GM20000 (cell line): ENCODE results near the gene TM9SF3.

Experiments used
- DNase-seq: peaks from one replicate; pipeline ENCODE4 v3.0.0; 2012; ENCODE audit warnings: low spot score
- TF ChIP-seq, protein P1 (sequence below): IDR thresholded peaks from 2 replicates; pipeline ENCODE4 v1.5.1; 2012; ENCODE audit warnings: mild to moderate bottlenecking, control low read depth; ENCODE audit errors: extremely low read depth, missing control alignments

TM9SF3 gene

DNA sequence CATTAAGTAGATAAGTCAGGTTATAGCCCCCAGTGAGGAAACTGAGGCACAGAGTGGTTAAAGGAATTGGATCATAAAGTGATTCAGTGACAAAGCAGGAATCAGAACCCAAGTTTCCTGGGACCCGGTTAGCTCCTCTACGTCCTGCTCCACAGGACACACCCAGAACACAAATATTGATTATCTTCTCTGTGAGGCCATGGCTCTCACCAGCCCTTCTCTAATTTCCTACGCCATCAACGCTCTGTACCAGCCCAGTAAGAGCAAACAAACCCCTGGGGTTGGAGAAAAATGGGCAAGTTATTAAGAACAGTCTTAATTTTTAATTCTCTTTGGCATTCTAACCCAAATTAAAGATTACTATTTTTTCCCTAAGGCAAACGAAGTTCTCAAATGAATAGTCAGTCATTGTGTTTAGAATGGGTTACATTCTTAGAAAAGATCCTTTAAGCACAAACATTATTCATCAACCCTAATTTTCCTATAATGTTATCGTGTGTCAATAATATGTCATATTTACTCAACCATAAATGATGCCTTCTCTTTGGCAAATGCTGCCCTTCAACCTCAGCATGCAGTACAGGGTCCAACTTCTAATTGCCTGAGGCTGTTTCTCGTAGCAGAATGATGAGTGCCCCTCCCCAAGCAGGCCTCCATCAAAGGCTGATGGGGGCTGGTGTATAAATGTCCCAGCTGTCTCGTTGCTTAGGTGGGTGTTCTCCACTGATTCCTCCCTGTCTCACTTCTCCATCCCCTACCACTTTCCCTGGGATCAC, 25.4 kb upstream of the TM9SF3 start:
- TF ChIP-seq, protein P1, sequence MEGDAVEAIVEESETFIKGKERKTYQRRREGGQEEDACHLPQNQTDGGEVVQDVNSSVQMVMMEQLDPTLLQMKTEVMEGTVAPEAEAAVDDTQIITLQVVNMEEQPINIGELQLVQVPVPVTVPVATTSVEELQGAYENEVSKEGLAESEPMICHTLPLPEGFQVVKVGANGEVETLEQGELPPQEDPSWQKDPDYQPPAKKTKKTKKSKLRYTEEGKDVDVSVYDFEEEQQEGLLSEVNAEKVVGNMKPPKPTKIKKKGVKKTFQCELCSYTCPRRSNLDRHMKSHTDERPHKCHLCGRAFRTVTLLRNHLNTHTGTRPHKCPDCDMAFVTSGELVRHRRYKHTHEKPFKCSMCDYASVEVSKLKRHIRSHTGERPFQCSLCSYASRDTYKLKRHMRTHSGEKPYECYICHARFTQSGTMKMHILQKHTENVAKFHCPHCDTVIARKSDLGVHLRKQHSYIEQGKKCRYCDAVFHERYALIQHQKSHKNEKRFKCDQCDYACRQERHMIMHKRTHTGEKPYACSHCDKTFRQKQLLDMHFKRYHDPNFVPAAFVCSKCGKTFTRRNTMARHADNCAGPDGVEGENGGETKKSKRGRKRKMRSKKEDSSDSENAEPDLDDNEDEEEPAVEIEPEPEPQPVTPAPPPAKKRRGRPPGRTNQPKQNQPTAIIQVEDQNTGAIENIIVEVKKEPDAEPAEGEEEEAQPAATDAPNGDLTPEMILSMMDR, result no peak
- no peak for DNase-seq

DNA sequence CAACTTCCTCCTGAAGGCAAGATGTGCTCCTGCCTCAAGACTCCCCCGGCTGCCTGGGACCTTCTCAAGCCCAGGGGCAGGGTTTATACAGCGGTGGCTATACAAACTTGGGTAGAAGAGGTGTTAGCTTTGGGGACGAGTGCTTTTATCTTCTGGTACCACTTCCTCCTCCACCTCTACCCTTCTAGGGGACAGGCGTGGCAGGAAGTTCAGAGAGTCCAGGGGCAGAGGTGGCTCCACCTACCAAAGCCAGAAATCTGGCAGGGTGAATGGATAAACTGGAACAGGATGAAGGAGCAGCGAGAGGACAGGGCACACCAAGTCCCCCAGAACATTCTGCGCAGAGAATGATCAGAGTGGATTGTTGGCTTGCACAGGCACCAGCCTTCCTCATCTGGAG, 24.0 kb upstream of the TM9SF3 start:
- DNase-seq, result no peak

DNA sequence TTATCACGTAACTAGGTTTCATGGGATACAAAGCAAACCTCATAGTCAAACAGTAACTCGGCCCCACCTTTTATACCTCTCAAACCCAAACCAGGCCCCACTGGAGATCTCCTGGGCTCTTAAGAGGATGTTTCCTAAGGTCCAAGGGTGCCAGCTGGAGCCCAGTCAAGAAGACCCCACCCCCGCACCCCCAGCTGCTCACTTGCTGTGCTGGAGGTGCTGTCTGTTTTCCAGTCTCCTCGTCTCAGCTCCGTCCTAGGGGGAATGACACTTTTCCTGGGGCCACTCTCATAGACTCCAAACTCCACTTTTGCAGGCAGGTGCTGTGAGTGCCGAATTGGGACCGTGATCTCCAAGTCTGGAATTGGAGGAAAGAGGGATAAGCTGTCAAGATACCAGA, 22.7 kb upstream of the TM9SF3 start:
- TF ChIP-seq, protein P1, result no peak
- DNase-seq, result no peak

More for the DNA sequence above, 24.0 kb upstream of the TM9SF3 start:
- TF ChIP-seq, protein P1, result no peak

DNA sequence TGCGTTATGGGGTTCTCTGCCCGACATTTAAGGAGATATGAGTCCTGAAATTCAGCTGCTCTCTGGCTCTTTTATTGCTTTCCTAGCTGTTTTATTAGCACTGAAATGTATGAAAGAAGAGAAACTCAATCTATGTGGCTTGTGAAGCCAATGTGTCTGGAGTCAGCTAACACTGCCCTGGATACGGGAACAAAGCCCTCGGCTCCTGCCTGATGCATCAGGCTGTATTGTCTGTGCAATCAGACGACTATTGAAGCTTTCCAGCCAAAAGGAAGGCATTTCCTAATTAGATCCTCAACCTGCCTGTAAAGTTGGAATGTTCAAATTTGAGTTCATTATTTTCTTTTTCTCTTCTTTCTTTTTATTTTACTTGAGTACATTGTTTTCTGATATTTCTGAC, 22.0 kb upstream of the TM9SF3 start:
- DNase-seq, result no peak
- TF ChIP-seq, protein P1, result no peak

DNA sequence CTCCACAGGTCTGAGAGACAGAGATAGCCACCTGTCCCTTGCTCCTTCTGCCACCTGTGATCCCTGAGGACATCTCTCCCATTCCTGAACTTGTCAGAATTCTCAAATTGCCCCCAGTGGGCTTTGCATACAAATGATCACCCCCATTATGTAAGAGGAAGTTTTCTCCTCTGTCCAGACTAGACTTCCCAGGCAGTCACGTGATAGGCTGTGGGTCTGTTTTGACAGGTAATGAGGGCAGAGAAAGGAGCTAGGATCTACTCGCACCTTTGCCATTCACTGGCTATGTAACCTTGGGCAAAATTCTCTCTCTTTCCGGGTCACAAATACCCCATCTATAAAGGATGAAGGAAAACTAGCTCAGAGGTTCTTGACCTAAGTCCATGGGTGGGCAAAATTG, 21.4 kb upstream of the TM9SF3 start:
- TF ChIP-seq, protein P1, result no peak
- DNase-seq, result no peak

DNA sequence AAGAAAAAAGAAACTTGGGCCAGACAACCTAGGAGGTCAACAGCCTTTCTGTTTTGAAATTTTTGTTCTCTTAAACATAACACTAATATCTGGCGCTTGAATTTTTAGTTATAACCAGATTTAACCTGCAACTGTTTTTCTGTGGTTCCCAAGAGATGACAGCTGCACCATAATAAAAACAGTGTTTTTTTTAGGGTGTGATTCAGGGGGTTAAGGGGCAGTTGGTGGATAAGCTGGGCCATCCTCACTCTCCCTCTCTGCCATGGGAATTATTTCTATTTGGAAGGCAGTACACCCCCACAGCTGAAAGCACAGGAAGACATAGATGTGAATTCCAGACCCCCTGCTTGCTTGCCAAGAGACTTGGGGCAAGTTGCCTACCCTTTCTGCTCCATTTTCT, 20.1 kb upstream of the TM9SF3 start:
- no peak for DNase-seq
- TF ChIP-seq, protein P1, result no peak

DNA sequence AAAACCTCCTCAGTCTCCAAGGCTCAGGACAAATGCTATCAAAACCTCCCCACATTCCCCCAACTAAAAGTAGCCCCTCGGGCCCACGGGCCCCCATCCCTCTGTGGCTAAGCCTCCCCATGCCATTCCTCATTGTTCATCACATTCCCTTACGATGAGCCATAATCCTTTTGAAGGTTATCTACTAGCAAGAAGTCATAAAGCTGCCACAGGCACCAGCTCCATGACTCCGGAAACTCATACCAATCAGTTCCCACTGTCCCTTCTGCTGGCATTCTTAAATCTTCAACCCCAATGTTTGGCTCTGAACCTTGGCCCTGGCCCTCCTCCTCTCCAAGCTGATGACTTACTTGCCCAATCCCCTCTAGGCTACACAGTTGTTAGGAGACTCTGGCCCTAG, 19.4 kb upstream of the TM9SF3 start:
- TF ChIP-seq, protein P1, result no peak

More for the DNA sequence above, 19.4 kb upstream of the TM9SF3 start:
- DNase-seq, result no peak
